Ovary (tissue), 9 donors: ENCODE data around the gene TBC1D32. TPM values are rescaled to one million over a fixed set of nuclear protein-coding genes. Genes with fewer than 3 reads are reported as not detected.
"Not testable (repeated sequence)": the region's sequence is repeated elsewhere in the genome, so short reads cannot be mapped to it uniquely, and the experiment has no call there.

Experiments used
- DNase-seq, 5 donors: peaks; one replicate each; pipeline ENCODE4 v3.0.0-alpha.2; 2019 to 2020
- H3K27ac ChIP-seq, 2 donors: fragments of 200-600 bp; one replicate each; pipeline versions ENCODE4 v1.5.1 to v1.8.0; 2019 to 2022
- H3K27me3 ChIP-seq: fragments of 200-600 bp; one replicate; pipeline ENCODE4 v1.8.0; 2022
- H3K36me3 ChIP-seq: fragments of 200-600 bp; sonication (generic); one replicate; pipeline ENCODE4 v1.5.1; 2019
- H3K4me1 ChIP-seq: one replicate; pipeline ENCODE4 v1.8.1; 2013; ENCODE audit warnings: mild to moderate bottlenecking, moderate library complexity; ENCODE audit not compliant: insufficient read depth
- H3K4me3 ChIP-seq: fragments of 200-600 bp; sonication (generic); one replicate; pipeline ENCODE4 v1.5.1; 2017
- H3K9me3 ChIP-seq, 2 donors: fragments of 200-600 bp in 1 of 2; sonication (generic) in 1 of 2; one replicate each; pipeline versions ENCODE4 v1.5.1 to v1.8.1; 2013 to 2019; ENCODE audit warnings: mild to moderate bottlenecking in 1 of 2, moderate library complexity in 1 of 2
- CTCF ChIP-seq, 3 donors: fragments of 450-650 bp in 2 of 3; fragments of 200-600 bp in 1 of 3; IDR thresholded peaks; one replicate each; pipeline versions ENCODE4 v1.5.1 to v1.8.0; 2016 to 2022; ENCODE audit warnings: antibody characterized with exemption in 3 of 3, mild to moderate bottlenecking in 1 of 3
- EP300 ChIP-seq: sonication (generic); formaldehyde crosslinking; IDR thresholded peaks from one replicate; pipeline ENCODE4 v1.6.1; 2017; ENCODE audit warnings: antibody characterized with exemption
- POLR2A ChIP-seq: fragments of 450-650 bp; IDR thresholded peaks from one replicate; pipeline ENCODE4 v1.6.1; 2017; ENCODE audit warnings: antibody characterized with exemption, mild to moderate bottlenecking, moderate library complexity
- WGBS, 3 donors: extraction: QIAGEN DNeasy Blood & Tissue Kit in 1 of 3; methylation state at CpG; one replicate each; pipeline versions ENCODE4 v1.1.5 to v1.1.7; 2013 to 2017; 5-methylcytosine and 5-hydroxymethylcytosine counted together
- intact Hi-C, 4 donors: fragments of 100-400 bp; cut with DNase I; formaldehyde crosslinking; loops; one replicate each; pipeline versions ENCODE4 v1.11.0 to v1.15.1; 2022 to 2023
- polyA plus RNA-seq, 2 donors: library from polyadenylated mRNA; stranded (reverse); fragments of 200-250 nt in 1 of 2; fragments of 350-450 nt in 1 of 2; fragmentation: Illumina TruSeq in 1 of 2; extraction: RNeasy Lipid Tissue Mini Kit (QIAGEN cat#74804) in 1 of 2; gene quantifications; one replicate each; pipeline ENCODE4 v1.2.3, GENCODE V29; 2013 to 2014
- total RNA-seq, 7 donors: library from RNA; depleted of rRNA in 2 of 7; stranded (reverse); fragments of >200 nt in 2 of 7; fragmentation: NEBNext Ultra II Directional in 3 of 7; extraction: Animal tissue kit (Norgen Biotek cat#: 25700) in 3 of 7; gene quantifications; one replicate each; pipeline versions ENCODE4 v1.1.0 to v1.2.4, GENCODE V29; 2016 to 2023
- donor health status: DM: no; HTN: no; CAD: no; lungs with moderate emphysema.
- donor health status: DM: no; HTN: no; CAD: no.
- donor health status: Bipolar disorder and iron deficiency.
- donor health status: DM: yes; HTN: yes; CAD: no.
- donor health status: DM: no; HTN: no; CAD: no.
- donor health status: DM: yes; HTN: yes; CAD: no.

Gene TBC1D32
- total and polyA plus RNA-seq, 9 donors = 2.4 to 13.4 (median 7.8) TPM

- H3K4me3 ChIP-seq = no peak overlapping the region
- no peaks in the 10 kb centered on the region for H3K27me3 ChIP-seq
- TF ChIP-seq EP300 = no peak
- no peak for TF ChIP-seq CTCF (IDR thresholded peaks at IDR 0.05)
- TF ChIP-seq POLR2A = no peak
- no peaks in the 10 kb centered on the region for H3K36me3 ChIP-seq
- H3K27ac ChIP-seq = no peak overlapping the region
- intact Hi-C loops = no loop called here
- no peaks in the 10 kb centered on the region for H3K9me3 ChIP-seq
- DNase-seq = no peak
- WGBS, 3 donors = 36 to 40% (median 37%) methylated on average over 4 of the region's 4 CpGs
- no peaks in the 10 kb centered on the region for H3K4me1 ChIP-seq
Observed at GRCh38 chr6:121055572-121056163, 278.6 kb downstream of the TBC1D32 start.

GRCh38 chr6:121048593-121048992 is 285.7 kb downstream of the TBC1D32 start:
- H3K9me3 ChIP-seq, H3K27ac ChIP-seq, H3K27me3 ChIP-seq, H3K4me1 ChIP-seq, H3K36me3 ChIP-seq, DNase-seq, H3K4me3 ChIP-seq, intact Hi-C loops: not testable (repeated sequence)
- WGBS, 3 donors = 64 to 66% (median 66%) methylated on average over 4 of the region's 4 CpGs

- H3K27ac ChIP-seq, H3K4me1 ChIP-seq, DNase-seq, H3K27me3 ChIP-seq, intact Hi-C loops, H3K4me3 ChIP-seq, H3K36me3 ChIP-seq, H3K9me3 ChIP-seq: not testable (repeated sequence)
- WGBS, 3 donors = 82 to 89% (median 88%) methylated on average over 2 of the region's 2 CpGs
Observed at GRCh38 chr6:121044905-121045304, 289.4 kb downstream of the TBC1D32 start.

- 82 to 88% (median 87%) methylated on average over 8 of the region's 8 CpGs for WGBS, 3 donors
- H3K4me3 ChIP-seq, intact Hi-C loops, H3K9me3 ChIP-seq, H3K27ac ChIP-seq, DNase-seq, H3K36me3 ChIP-seq, H3K27me3 ChIP-seq, H3K4me1 ChIP-seq: not testable (repeated sequence)
Observed at GRCh38 chr6:121043706-121044105, 290.6 kb downstream of the TBC1D32 start.

- H3K4me3 ChIP-seq, H3K27me3 ChIP-seq, H3K36me3 ChIP-seq, H3K4me1 ChIP-seq, DNase-seq, intact Hi-C loops, H3K27ac ChIP-seq, H3K9me3 ChIP-seq: not testable (repeated sequence)
- 80 to 85% (median 85%) methylated on average over 6 of the region's 6 CpGs for WGBS, 3 donors
Observed at GRCh38 chr6:121043211-121043610, 291.1 kb downstream of the TBC1D32 start.

GRCh38 chr6:121042766-121043165 is 291.5 kb downstream of the TBC1D32 start:
- Histone ChIP-seq H3K4me3 (no peak overlapping the region), H3K27me3 (no peaks in the 10 kb centered on the region), H3K9me3 (no peaks in the 10 kb centered on the region), H3K27ac (no peak overlapping the region), H3K36me3 (no peaks in the 10 kb centered on the region), H3K4me1 (no peaks in the 10 kb centered on the region)
- TF ChIP-seq EP300 = no peak
- no peak for TF ChIP-seq CTCF (IDR thresholded peaks at IDR 0.05)
- no peak for TF ChIP-seq POLR2A
- no peak for DNase-seq
- intact Hi-C loops = no loop called here
- 92 to 94% (median 94%) methylated on average over 13 of the region's 13 CpGs for WGBS, 3 donors

GRCh38 chr6:121040831-121041230 is 293.4 kb downstream of the TBC1D32 start:
- TF ChIP-seq POLR2A (no peak), CTCF (IDR thresholded peaks at IDR 0.05) (no peak), EP300 (no peak)
- no peak overlapping the region for H3K27ac ChIP-seq
- no peak overlapping the region for H3K4me3 ChIP-seq
- H3K9me3 ChIP-seq = no peaks in the 10 kb centered on the region
- no peaks in the 10 kb centered on the region for H3K4me1 ChIP-seq
- intact Hi-C loops = no loop called here
- no peak for DNase-seq
- H3K27me3 ChIP-seq = no peaks in the 10 kb centered on the region
- no peaks in the 10 kb centered on the region for H3K36me3 ChIP-seq
- WGBS, 3 donors = 35 to 39% (median 37%) methylated on average over 3 of the region's 3 CpGs
